Osteoblast (primary cell): ENCODE data around the gene CTSL. TPM values are rescaled to one million over a fixed set of nuclear protein-coding genes. Genes with fewer than 3 reads are reported as not detected.

Experiments used
- DNase-seq: peaks from one replicate; pipeline ENCODE4 v3.0.0; 2011; ENCODE audit warnings: low spot score, mixed read lengths; ENCODE audit not compliant: insufficient read length; ENCODE audit errors: missing footprints
- H2AFZ ChIP-seq: 2 replicates; pipeline ENCODE4 v1.6.0; 2011; ENCODE audit warnings: mild to moderate bottlenecking, low read length
- H3K27ac ChIP-seq: 2 replicates; pipeline ENCODE4 v1.5.1; 2011; ENCODE audit warnings: mild to moderate bottlenecking, low read depth, low read length, moderate library complexity
- H3K27me3 ChIP-seq: 2 replicates; pipeline ENCODE4 v1.6.0; 2012; ENCODE audit warnings: mild to moderate bottlenecking, control low read depth, inconsistent platforms, low read length, moderate library complexity; ENCODE audit not compliant: insufficient read depth
- H3K36me3 ChIP-seq: 2 replicates; pipeline ENCODE4 v1.5.1; 2011; ENCODE audit warnings: mild to moderate bottlenecking, low read length, control low read depth, moderate library complexity; ENCODE audit not compliant: insufficient read depth
- H3K4me1 ChIP-seq: 2 replicates; pipeline ENCODE4 v1.5.1; 2011; ENCODE audit warnings: mild to moderate bottlenecking, low read length, control low read depth, moderate library complexity; ENCODE audit not compliant: insufficient read depth
- H3K4me2 ChIP-seq: 2 replicates; pipeline ENCODE4 v1.6.0; 2011; ENCODE audit warnings: mild to moderate bottlenecking, low read length; ENCODE audit not compliant: insufficient read depth
- H3K4me3 ChIP-seq: fragments of 200-600 bp; sonication (generic); 3 replicates; pipeline ENCODE4 v1.5.1; 2012; ENCODE audit warnings: mild to moderate bottlenecking, low read length, inconsistent platforms; ENCODE audit not compliant: insufficient read depth
- H3K79me2 ChIP-seq: 2 replicates; pipeline ENCODE4 v1.6.0; 2012; ENCODE audit warnings: mild to moderate bottlenecking, low read length, control low read depth, inconsistent platforms; ENCODE audit not compliant: insufficient read depth
- H3K9me3 ChIP-seq: 2 replicates; pipeline ENCODE4 v1.5.1; 2011; ENCODE audit warnings: low read depth, low read length, control low read depth
- H4K20me1 ChIP-seq: 2 replicates; pipeline ENCODE4 v1.6.0; 2012; ENCODE audit warnings: mild to moderate bottlenecking, low read length, control low read depth; ENCODE audit not compliant: insufficient read depth
- total RNA-seq: library from RNA; depleted of rRNA; stranded (reverse); fragments of >200 nt; gene quantifications from 2 replicates; pipeline ENCODE4 v1.2.3, GENCODE V29; 2012
- TF ChIP-seq, protein P1 (sequence below): IDR thresholded peaks from 2 replicates; pipeline ENCODE4 v1.5.1; 2011; ENCODE audit warnings: mild to moderate bottlenecking, low read depth, low read length, moderate library complexity; ENCODE audit errors: extremely low read depth

The CTSL gene
- total RNA-seq, 1 donor: 384 TPM

DNA sequence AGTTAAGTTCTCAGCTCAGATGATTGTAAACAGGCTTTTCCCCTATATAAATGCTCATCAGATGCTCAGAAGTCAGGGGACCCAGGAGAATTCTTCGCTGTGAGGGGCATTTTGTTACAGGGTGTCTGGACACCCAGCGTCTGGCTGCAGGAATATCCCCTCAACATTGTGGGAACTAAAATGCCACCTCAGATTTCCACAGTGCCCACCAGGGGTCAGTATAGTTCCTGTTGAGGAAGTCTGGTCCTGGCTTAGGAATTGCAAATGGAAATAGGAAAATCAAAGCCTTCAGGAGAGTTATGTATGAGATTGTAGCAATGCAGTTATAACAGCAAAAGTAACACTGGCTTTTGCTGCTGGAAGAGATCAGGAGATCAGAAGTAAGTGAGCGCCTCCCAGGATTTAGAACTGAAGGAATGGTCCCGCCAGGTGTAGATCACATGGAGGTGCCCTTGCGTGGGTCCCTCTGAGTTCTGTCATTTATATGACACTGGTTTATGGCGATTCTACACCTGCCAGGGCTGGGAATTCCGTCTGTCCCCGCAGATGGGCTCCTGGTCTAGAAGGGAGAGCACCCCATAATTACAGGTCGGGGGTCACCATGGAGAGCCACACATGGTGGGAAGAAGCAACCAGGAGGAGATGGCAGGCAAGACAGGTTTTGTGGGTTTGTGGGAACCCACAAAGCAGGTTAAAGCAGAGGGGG, 47.1 kb upstream of the CTSL start:
- Histone ChIP-seq H4K20me1 (no peaks in the 10 kb centered on the region), H3K79me2 (no peaks in the 10 kb centered on the region), H3K27ac (no peak overlapping the region), H3K36me3 (no peaks in the 10 kb centered on the region), H3K4me1 (no peaks in the 10 kb centered on the region), H3K27me3 (no peaks in the 10 kb centered on the region), H3K4me2 (no peak overlapping the region), H3K9me3 (no peaks in the 10 kb centered on the region), H3K4me3 (no peak overlapping the region), H2AFZ (no peak overlapping the region)
- TF ChIP-seq, protein P1, sequence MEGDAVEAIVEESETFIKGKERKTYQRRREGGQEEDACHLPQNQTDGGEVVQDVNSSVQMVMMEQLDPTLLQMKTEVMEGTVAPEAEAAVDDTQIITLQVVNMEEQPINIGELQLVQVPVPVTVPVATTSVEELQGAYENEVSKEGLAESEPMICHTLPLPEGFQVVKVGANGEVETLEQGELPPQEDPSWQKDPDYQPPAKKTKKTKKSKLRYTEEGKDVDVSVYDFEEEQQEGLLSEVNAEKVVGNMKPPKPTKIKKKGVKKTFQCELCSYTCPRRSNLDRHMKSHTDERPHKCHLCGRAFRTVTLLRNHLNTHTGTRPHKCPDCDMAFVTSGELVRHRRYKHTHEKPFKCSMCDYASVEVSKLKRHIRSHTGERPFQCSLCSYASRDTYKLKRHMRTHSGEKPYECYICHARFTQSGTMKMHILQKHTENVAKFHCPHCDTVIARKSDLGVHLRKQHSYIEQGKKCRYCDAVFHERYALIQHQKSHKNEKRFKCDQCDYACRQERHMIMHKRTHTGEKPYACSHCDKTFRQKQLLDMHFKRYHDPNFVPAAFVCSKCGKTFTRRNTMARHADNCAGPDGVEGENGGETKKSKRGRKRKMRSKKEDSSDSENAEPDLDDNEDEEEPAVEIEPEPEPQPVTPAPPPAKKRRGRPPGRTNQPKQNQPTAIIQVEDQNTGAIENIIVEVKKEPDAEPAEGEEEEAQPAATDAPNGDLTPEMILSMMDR: peak; percentile 92
- peak; percentile 97 for DNase-seq

DNA sequence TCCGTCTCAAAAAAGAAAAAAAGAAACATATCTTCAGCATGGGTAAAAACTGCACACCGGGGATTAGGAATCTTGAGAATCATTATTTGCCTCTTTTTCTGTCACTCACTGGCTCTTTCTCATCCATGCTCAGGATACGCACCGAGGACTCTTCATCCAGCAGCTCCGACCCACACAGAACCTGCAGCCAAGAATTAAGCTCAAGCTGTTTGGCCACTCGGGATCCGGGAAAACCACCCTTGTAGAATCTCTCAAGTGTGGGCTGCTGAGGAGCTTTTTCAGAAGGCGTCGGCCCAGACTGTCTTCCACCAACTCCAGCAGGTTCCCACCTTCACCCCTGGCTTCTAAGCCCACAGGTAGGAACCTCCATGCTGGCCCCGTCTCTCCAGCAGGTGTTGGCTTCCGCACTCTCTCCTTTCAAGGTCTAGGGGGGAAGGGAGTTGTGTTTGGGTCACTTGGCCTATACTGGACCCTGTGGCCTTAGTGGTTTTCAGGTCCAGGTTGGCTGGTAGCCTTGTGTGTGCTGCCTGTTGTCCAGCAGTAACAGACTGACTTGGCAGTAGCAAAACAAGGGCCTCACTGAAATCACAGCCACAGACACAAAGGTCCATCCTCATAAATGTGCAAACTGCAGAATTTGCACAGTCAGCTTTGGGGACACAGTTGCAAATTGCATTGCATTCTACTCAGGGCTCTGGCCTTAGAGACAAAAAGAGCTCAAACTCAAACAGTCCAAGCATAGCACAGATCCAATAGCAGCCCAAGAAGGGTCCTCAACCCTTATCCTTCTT, 44.5 kb upstream of the CTSL start:
- peaks cover 17% of the 10 kb centered on the region for H3K4me1 ChIP-seq
- H3K27me3 ChIP-seq: no peaks in the 10 kb centered on the region
- H3K79me2 ChIP-seq: no peaks in the 10 kb centered on the region
- no peaks in the 10 kb centered on the region for H3K36me3 ChIP-seq
- TF ChIP-seq, protein P1: no peak
- no peaks in the 10 kb centered on the region for H3K9me3 ChIP-seq
- no peak overlapping the region for H3K27ac ChIP-seq
- no peak overlapping the region for H3K4me3 ChIP-seq
- no peaks in the 10 kb centered on the region for H4K20me1 ChIP-seq
- no peak overlapping the region for H2AFZ ChIP-seq
- no peak overlapping the region for H3K4me2 ChIP-seq
- DNase-seq: no peak

DNA sequence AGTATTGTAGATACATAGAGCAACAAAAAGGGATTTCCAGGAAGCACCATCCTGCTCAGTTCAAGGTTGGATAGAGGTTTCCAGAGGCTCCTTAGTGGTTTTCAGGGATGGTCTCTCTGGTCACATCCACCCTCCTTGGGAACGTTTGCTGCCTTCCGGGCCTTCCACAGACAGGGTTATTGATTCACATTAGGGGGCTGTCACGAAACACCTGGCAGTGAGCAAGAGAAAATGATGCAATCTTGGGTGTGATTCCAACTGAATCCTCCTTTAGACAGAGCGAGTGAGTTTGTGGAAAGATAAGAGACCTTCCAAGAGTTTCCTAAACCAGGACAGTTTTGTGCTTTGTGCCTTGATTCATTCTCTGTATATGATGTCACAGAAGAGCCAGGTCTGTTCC, 43.8 kb upstream of the CTSL start:
- Histone ChIP-seq H4K20me1 (no peaks in the 10 kb centered on the region), H3K36me3 (no peaks in the 10 kb centered on the region), H3K4me2 (no peak overlapping the region), H3K27ac (no peak overlapping the region), H2AFZ (no peak overlapping the region), H3K4me3 (no peak overlapping the region), H3K79me2 (no peaks in the 10 kb centered on the region), H3K9me3 (no peaks in the 10 kb centered on the region), H3K27me3 (no peaks in the 10 kb centered on the region), H3K4me1 (peaks cover 17% of the 10 kb centered on the region)
- DNase-seq: no peak
- TF ChIP-seq, protein P1: no peak

DNA sequence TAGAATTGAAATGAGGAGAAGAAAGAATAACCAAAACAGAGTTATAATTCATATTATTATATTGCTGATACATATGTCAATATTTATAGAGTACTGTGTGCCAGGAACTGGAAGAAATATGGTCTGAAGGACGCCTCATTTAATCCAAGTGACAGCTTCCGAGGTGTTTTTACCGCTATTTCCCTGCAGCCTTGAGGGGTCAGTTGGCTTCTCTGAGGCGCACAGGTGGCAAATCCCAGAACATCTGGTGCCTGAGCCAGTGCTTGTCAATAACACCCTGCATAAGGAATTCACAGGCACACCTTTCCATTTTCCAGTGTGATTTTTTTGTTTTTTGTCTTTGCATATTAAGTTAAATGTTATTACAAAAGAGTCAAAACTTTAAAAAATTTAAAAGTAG, 43.3 kb upstream of the CTSL start:
- Histone ChIP-seq H4K20me1 (no peaks in the 10 kb centered on the region), H2AFZ (no peak overlapping the region), H3K79me2 (no peaks in the 10 kb centered on the region), H3K27ac (no peak overlapping the region), H3K9me3 (no peaks in the 10 kb centered on the region), H3K27me3 (no peaks in the 10 kb centered on the region), H3K4me1 (peaks cover 17% of the 10 kb centered on the region), H3K4me3 (no peak overlapping the region), H3K36me3 (no peaks in the 10 kb centered on the region), H3K4me2 (no peak overlapping the region)
- no peak for DNase-seq
- TF ChIP-seq, protein P1: no peak
